Measurements from ENCODE around the gene POLDIP3.
"Not testable (repeated sequence)": the region's sequence is repeated elsewhere in the genome, so short reads cannot be mapped to it uniquely, and the experiment has no call there.

Gene POLDIP3

GRCh38 chr22:42553475-42554361 is 61.0 kb downstream of the POLDIP3 start, which contains the start of gene SERHL2:
SERHL2 (plus strand) TSS chr22:42553956; CDS start chr22:42554021, 65 bp downstream.
- DNase-seq (ENCODE audit: low spot score) = peak; percentile 78

GRCh38 chr22:42552294-42552647 is 62.4 kb downstream of the POLDIP3 start:
- DNase-seq (ENCODE audit: low spot score) = not testable (repeated sequence)

GRCh38 chr22:42549331-42550060 is 65.2 kb downstream of the POLDIP3 start:
- no peak for DNase-seq (ENCODE audit: low spot score)

GRCh38 chr22:42548597-42549330 is 65.9 kb downstream of the POLDIP3 start:
- no peak for DNase-seq (ENCODE audit: low spot score)

- not testable (repeated sequence) for DNase-seq (ENCODE audit: low spot score)
Measured at GRCh38 chr22:42548126-42548525, 66.6 kb downstream of the POLDIP3 start.

- DNase-seq (ENCODE audit: low spot score) = no peak
Measured at GRCh38 chr22:42547562-42547961, 67.1 kb downstream of the POLDIP3 start.

- DNase-seq (ENCODE audit: low spot score) = no peak
Measured at GRCh38 chr22:42544686-42545085, 70.0 kb downstream of the POLDIP3 start.

GRCh38 chr22:42539236-42539771 is 75.4 kb downstream of the POLDIP3 start:
- not testable (repeated sequence) for DNase-seq (ENCODE audit: low spot score)

- DNase-seq (ENCODE audit: low spot score) = not testable (repeated sequence)
Measured at GRCh38 chr22:42537199-42537831, 77.4 kb downstream of the POLDIP3 start.

GRCh38 chr22:42536634-42537033 is 78.0 kb downstream of the POLDIP3 start:
- not testable (repeated sequence) for DNase-seq (ENCODE audit: low spot score)

- no peak for DNase-seq (ENCODE audit: low spot score)
Measured at GRCh38 chr22:42536166-42536565, 78.5 kb downstream of the POLDIP3 start.

- DNase-seq (ENCODE audit: low spot score) = not testable (repeated sequence)
Measured at GRCh38 chr22:42535082-42535731, 79.5 kb downstream of the POLDIP3 start.

Measured in CD4-positive, alpha-beta T cell treated with Interleukin-2 at 100 ng/mL for 4 hours (primary cell).